Measurements from ENCODE around the gene CCDC27.

DNA sequence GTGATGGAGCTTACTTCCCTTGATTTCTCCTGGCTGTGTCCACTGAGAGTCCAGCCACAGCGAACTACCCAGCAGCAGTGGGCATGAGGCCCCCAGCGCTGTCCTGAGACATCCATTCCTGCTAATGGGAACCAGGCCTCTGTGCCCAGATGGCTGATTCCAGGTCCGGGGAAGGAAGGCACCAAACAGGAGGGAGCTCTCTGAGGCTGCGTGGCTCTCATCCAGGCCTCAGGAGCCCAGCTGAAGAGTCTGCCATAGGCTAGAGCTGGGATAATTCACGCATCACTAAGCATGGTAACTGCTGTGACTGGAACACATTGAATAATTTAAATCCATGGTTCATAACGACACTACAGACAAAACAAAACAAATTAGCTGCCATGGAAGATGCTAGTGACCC is 68.8 kb downstream of the CCDC27 start:
- TF ChIP-seq, protein P1, sequence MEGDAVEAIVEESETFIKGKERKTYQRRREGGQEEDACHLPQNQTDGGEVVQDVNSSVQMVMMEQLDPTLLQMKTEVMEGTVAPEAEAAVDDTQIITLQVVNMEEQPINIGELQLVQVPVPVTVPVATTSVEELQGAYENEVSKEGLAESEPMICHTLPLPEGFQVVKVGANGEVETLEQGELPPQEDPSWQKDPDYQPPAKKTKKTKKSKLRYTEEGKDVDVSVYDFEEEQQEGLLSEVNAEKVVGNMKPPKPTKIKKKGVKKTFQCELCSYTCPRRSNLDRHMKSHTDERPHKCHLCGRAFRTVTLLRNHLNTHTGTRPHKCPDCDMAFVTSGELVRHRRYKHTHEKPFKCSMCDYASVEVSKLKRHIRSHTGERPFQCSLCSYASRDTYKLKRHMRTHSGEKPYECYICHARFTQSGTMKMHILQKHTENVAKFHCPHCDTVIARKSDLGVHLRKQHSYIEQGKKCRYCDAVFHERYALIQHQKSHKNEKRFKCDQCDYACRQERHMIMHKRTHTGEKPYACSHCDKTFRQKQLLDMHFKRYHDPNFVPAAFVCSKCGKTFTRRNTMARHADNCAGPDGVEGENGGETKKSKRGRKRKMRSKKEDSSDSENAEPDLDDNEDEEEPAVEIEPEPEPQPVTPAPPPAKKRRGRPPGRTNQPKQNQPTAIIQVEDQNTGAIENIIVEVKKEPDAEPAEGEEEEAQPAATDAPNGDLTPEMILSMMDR (IDR thresholded peaks at IDR 0.05; ENCODE audit: low read depth, low read length, poor library complexity, severe bottlenecking) = no peak
- TF ChIP-seq EZH2phosphoT487 (IDR thresholded peaks at IDR 0.05; ENCODE audit: borderline replicate concordance, low read length) = no peak

Data from DOHH2 (cell line).